ENCODE results near the gene ARHGEF3.

GRCh38 chr3:56693750-56694149, 108.0 kb downstream of the ARHGEF3 start:
- TF ChIP-seq CTCF (IDR thresholded peaks at IDR 0.05) (no peak), ZFX (IDR thresholded peaks at IDR 0.05; ENCODE audit: borderline replicate concordance) (no peak)
